Middle frontal gyrus (tissue), 1 donor: ENCODE measurements around the gene SUCO.

Experiments used
- DNase-seq: peaks from one replicate; pipeline ENCODE4 v3.0.0-alpha.2; 2015; ENCODE audit warnings: low spot score; ENCODE audit errors: extremely low spot score

SUCO gene

GRCh38 chr1:172514108-172514507 is 18.8 kb upstream of the SUCO start:
- no peak for DNase-seq

- no peak for DNase-seq
Observed at GRCh38 chr1:172515436-172515835, 17.5 kb upstream of the SUCO start.

- DNase-seq: no peak
Observed at GRCh38 chr1:172515927-172516326, 17.0 kb upstream of the SUCO start.

- no peak for DNase-seq
Observed at GRCh38 chr1:172517081-172517480, 15.9 kb upstream of the SUCO start.

GRCh38 chr1:172517545-172517944 is 15.4 kb upstream of the SUCO start:
- no peak for DNase-seq

- no peak for DNase-seq
Observed at GRCh38 chr1:172529304-172529703, 3.6 kb upstream of the SUCO start.

GRCh38 chr1:172530000-172530399 is 3.0 kb upstream of the SUCO start:
- no peak for DNase-seq

GRCh38 chr1:172531412-172532182 is 1.4 kb upstream of the SUCO start:
- DNase-seq: no peak

- DNase-seq: peak; percentile 93
Observed at GRCh38 chr1:172532183-172532699, 709 bp upstream of the SUCO start.

GRCh38 chr1:172533513-172534151 is 682 bp downstream of the SUCO start:
- DNase-seq: no peak

- DNase-seq: no peak
Observed at GRCh38 chr1:172536256-172536655, 3.3 kb downstream of the SUCO start.

GRCh38 chr1:172537366-172537765 is 4.4 kb downstream of the SUCO start:
- no peak for DNase-seq

- no peak for DNase-seq
Observed at GRCh38 chr1:172537827-172538391, 5.0 kb downstream of the SUCO start.

- DNase-seq: no peak
Observed at GRCh38 chr1:172540635-172541034, 7.7 kb downstream of the SUCO start.

- DNase-seq: no peak
Observed at GRCh38 chr1:172544481-172545104, 11.6 kb downstream of the SUCO start.

GRCh38 chr1:172545396-172546004 is 12.6 kb downstream of the SUCO start:
- DNase-seq: no peak

- DNase-seq: no peak
Observed at GRCh38 chr1:172547071-172547470, 14.1 kb downstream of the SUCO start.

- DNase-seq: no peak
Observed at GRCh38 chr1:172549621-172550280, 16.8 kb downstream of the SUCO start.

GRCh38 chr1:172551279-172551678 is 18.3 kb downstream of the SUCO start:
- no peak for DNase-seq

- DNase-seq: no peak
Observed at GRCh38 chr1:172554915-172555314, 22.0 kb downstream of the SUCO start.

GRCh38 chr1:172556461-172556860 is 23.5 kb downstream of the SUCO start:
- DNase-seq: no peak
